HG02759 (cell line): ENCODE measurements around the gene THSD7A.

Experiments
- ATAC-seq: cut with Tn5 transposase; IDR thresholded peaks from one replicate; pipeline ENCODE4 v1.9.1; 2021; ENCODE audit warnings: mild to moderate bottlenecking, moderate library complexity; ENCODE audit not compliant: unreplicated experiment

Gene THSD7A

GRCh38 chr7:11648101-11648500 lies 183.9 kb downstream of the THSD7A start:
- no peak for ATAC-seq

- no peak for ATAC-seq
Measured at GRCh38 chr7:11642841-11643240, 189.2 kb downstream of the THSD7A start.

GRCh38 chr7:11642276-11642675 lies 189.7 kb downstream of the THSD7A start:
- ATAC-seq = no peak

GRCh38 chr7:11638011-11638774 lies 193.8 kb downstream of the THSD7A start:
- no peak for ATAC-seq

- no peak for ATAC-seq
Measured at GRCh38 chr7:11636274-11636673, 195.7 kb downstream of the THSD7A start.

- no peak for ATAC-seq
Measured at GRCh38 chr7:11633310-11633709, 198.7 kb downstream of the THSD7A start.

- no peak for ATAC-seq
Measured at GRCh38 chr7:11630355-11630754, 201.6 kb downstream of the THSD7A start.

GRCh38 chr7:11625669-11626068 lies 206.3 kb downstream of the THSD7A start:
- no peak for ATAC-seq

- ATAC-seq = no peak
Measured at GRCh38 chr7:11623093-11623678, 208.8 kb downstream of the THSD7A start.

- no peak for ATAC-seq
Measured at GRCh38 chr7:11620406-11621253, 211.4 kb downstream of the THSD7A start.

GRCh38 chr7:11616466-11616865 lies 215.5 kb downstream of the THSD7A start:
- no peak for ATAC-seq

- ATAC-seq = no peak
Measured at GRCh38 chr7:11615174-11615573, 216.8 kb downstream of the THSD7A start.

GRCh38 chr7:11613292-11613930 lies 218.6 kb downstream of the THSD7A start:
- peak; percentile 86 for ATAC-seq

GRCh38 chr7:11612737-11613136 lies 219.3 kb downstream of the THSD7A start:
- ATAC-seq = no peak

GRCh38 chr7:11609096-11609670 lies 222.8 kb downstream of the THSD7A start:
- ATAC-seq = no peak

- no peak for ATAC-seq
Measured at GRCh38 chr7:11607686-11608085, 224.3 kb downstream of the THSD7A start.

GRCh38 chr7:11605749-11606148 lies 226.2 kb downstream of the THSD7A start:
- no peak for ATAC-seq

- ATAC-seq = no peak
Measured at GRCh38 chr7:11604505-11604904, 227.5 kb downstream of the THSD7A start.

GRCh38 chr7:11601761-11602160 lies 230.2 kb downstream of the THSD7A start:
- no peak for ATAC-seq

GRCh38 chr7:11593322-11593721 lies 238.7 kb downstream of the THSD7A start:
- ATAC-seq = no peak

GRCh38 chr7:11592699-11593098 lies 239.3 kb downstream of the THSD7A start:
- ATAC-seq = no peak
